Common myeloid progenitor, CD34-positive (primary cell): Measurements from ENCODE around the gene GALNT1.

Source experiments
- CTCF ChIA-PET: fragments of 350-600 bp; sonication (Branson Sonifier 250); formaldehyde crosslinking; loops from one replicate; lab custom pipeline; 2021; ENCODE audit warnings: antibody characterized with exemption; lab: Charles Lee
- POLR2A ChIA-PET: fragments of 350-600 bp; sonication (Branson Sonifier 250); formaldehyde crosslinking; loops from one replicate; lab custom pipeline; 2021; ENCODE audit warnings: antibody characterized with exemption; lab: Charles Lee
- DNase-seq, 3 donors: peaks; one replicate each; pipeline versions ENCODE4 v3.0.0 to v3.0.0-alpha.2; 2013
- H3K27ac ChIP-seq, 2 experiments: 1 replicate in 1 of 2; 2 replicates in 1 of 2; pipeline ENCODE4 v1.7.0; 2013; ENCODE audit warnings: inconsistent platforms in 2 of 2, low read length in 2 of 2, mild to moderate bottlenecking in 2 of 2, low read depth in 1 of 2, moderate library complexity in 1 of 2; ENCODE audit not compliant: severe bottlenecking in 2 of 2, insufficient read depth in 1 of 2, poor library complexity in 1 of 2
- H3K27me3 ChIP-seq, 5 experiments: replicated peaks in 2 of 5; 1 replicate in 3 of 5; 2 replicates in 2 of 5; pipeline versions ENCODE4 v1.6.1 to v1.7.0; 2013; ENCODE audit warnings: low read length in 4 of 5, mild to moderate bottlenecking in 2 of 5, moderate library complexity in 2 of 5, inconsistent platforms in 1 of 5; ENCODE audit not compliant: insufficient read depth in 5 of 5, control insufficient read depth in 4 of 5
- H3K36me3 ChIP-seq, 4 experiments: 1 replicate in 2 of 4; 2 replicates in 2 of 4; pipeline versions ENCODE4 v1.6.1 to v1.7.0; 2013; ENCODE audit warnings: low read length in 3 of 4, control low read depth in 1 of 4, mild to moderate bottlenecking in 1 of 4; ENCODE audit not compliant: control insufficient read depth in 4 of 4, insufficient read depth in 4 of 4
- H3K4me1 ChIP-seq, 4 experiments: 1 replicate in 3 of 4; 2 replicates in 1 of 4; pipeline versions ENCODE4 v1.6.1 to v1.7.1; 2013; ENCODE audit warnings: low read length in 3 of 4, mild to moderate bottlenecking in 3 of 4, control low read depth in 1 of 4, inconsistent platforms in 1 of 4, moderate library complexity in 1 of 4; ENCODE audit not compliant: control insufficient read depth in 4 of 4, insufficient read depth in 4 of 4; ENCODE audit errors: control extremely low read depth in 1 of 4
- H3K4me3 ChIP-seq, 7 experiments: 1 replicate in 4 of 7; 2 replicates in 3 of 7; pipeline versions ENCODE4 v1.5.1 to v1.7.0; 2013; ENCODE audit warnings: mild to moderate bottlenecking in 7 of 7, low read length in 6 of 7, moderate library complexity in 6 of 7, inconsistent platforms in 2 of 7, low read depth in 2 of 7, control low read depth in 1 of 7; ENCODE audit not compliant: insufficient read depth in 4 of 7, control insufficient read depth in 1 of 7; ENCODE audit errors: extremely low read depth in 1 of 7
- H3K9me3 ChIP-seq, 5 experiments: 1 replicate in 4 of 5; 2 replicates in 1 of 5; pipeline versions ENCODE4 v1.6.1 to v1.7.1; 2013; ENCODE audit warnings: low read length in 4 of 5, mild to moderate bottlenecking in 2 of 5, inconsistent platforms in 1 of 5, low read depth in 1 of 5, moderate library complexity in 1 of 5; ENCODE audit not compliant: control insufficient read depth in 4 of 5, insufficient read depth in 2 of 5; ENCODE audit errors: control extremely low read depth in 1 of 5
- WGBS: methylation state at CpG from one replicate; pipeline ENCODE4 v1.1.5; 2013; ENCODE audit not compliant: insufficient coverage; 5-methylcytosine and 5-hydroxymethylcytosine counted together

The GALNT1 gene

DNA sequence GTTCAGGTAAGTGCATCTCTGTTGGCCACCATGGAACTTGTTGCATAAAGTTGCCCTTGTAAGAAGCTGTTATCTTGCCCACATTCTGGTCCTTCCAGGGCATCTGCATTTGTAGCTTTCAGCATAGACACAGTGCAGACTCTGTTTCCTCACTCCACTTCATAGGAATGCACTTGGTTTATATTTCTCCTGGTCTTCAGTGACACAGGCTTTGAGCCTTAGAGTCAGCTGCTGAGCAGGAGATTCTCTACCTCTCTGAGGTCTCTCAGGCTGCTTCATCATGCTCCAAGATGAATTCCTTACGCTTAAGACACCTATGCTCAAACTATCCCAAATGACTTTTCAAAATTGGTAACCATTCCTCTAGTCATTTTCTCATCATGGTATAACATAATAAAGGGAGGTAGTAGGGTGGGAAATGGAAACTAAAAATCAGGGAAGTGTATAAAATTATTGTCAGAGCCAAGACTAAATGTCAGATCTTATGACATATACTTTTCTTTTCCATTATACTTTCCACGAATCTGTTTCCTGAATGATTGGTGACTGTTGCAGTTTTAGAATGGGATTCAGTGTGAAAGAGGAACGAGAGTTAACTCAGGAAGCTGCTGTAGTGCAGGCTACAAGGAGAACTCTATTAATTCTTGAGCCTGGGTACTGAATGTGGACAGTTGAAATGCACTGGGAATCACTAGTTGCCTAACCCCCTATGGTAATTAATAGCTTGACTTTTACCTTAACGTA is 72.0 kb downstream of the GALNT1 start:
- H3K4me3 ChIP-seq: no peak overlapping the region
- H3K36me3 ChIP-seq: peaks cover 0 to 18% (median 7%) of the 10 kb centered on the region in 4 experiments
- peaks cover 0 to 9% (median 7%) of the 10 kb centered on the region in 5 experiments for H3K9me3 ChIP-seq
- CTCF ChIA-PET: no interaction called here
- no peaks in the 10 kb centered on the region for H3K27me3 ChIP-seq
- POLR2A ChIA-PET: no interaction called here
- no peak overlapping the region for H3K27ac ChIP-seq
- WGBS: 0% methylated on average over 1 of the region's 4 CpGs
- peaks cover 0 to 9% (median 5%) of the 10 kb centered on the region in 4 experiments for H3K4me1 ChIP-seq
- peak in 2 of 3 donors; percentile 7 to 20 for DNase-seq

DNA sequence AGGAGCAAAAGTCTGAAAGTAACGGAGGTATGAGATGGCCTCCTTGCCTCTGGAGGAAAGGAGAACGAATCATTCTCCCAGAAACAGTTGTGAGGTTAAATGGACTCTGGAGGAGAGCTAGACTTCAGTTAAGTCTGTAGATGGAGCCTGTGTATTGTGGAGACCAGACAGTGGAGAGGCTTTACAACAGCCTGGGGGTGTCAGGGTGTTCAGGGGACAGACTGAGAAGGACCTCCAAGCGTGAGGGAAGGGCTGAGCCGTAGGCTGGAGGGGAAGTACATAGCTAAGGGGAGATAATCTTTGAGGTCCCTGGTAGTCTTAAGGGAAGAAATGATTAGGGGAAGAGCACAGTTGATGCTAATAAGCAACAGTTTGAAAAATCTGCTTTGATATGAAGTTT is 76.6 kb downstream of the GALNT1 start:
- Histone ChIP-seq H3K4me3 (no peak overlapping the region), H3K9me3 (no peaks in the 10 kb centered on the region), H3K27me3 (no peaks in the 10 kb centered on the region), H3K27ac (no peak overlapping the region), H3K4me1 (peaks cover 0 to 9% (median 5%) of the 10 kb centered on the region in 4 experiments), H3K36me3 (peaks cover 2 to 15% (median 4%) of the 10 kb centered on the region in 4 experiments)
- CTCF ChIA-PET: interaction anchor here (1.0 kb wide), 1 partner anchor 85 kb away, joined by 3 read pairs; no protein-coding TSS in a partner anchor
- DNase-seq: peak in 2 of 3 donors; percentile 22 to 40
- POLR2A ChIA-PET: no interaction called here
- WGBS: 84% methylated on average over 4 of the region's 4 CpGs

DNA sequence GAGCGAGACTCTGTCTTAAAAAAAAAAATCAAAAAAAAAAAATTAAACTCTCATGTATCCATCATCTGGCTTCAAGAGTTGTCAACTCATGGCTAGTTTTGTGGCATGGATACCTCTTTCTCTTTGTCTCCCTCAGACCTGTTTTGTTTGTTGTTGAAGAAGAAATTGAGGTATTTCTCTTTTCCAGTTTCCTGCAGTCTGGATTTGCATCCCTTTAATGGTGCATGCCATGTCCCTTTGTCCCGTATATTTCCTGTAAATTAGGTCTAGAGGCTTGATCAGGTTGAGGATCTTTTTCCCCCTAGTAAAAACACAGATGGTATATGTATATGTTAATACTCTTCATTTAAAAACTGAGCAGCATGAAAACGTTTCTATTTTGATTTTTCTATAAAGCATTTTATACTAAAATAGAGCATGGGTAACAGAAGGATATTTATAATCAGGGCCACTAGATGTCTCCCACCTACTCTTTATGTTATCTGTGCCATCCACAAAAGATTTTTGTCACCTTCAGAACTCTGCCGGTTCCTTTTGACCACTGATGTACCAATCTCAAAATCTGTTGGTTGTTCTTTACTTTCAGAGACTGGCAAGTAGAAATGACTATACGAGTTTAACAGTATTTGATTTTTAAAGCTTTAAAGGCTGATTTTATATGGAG is 80.1 kb downstream of the GALNT1 start:
- no peaks in the 10 kb centered on the region for H3K4me1 ChIP-seq
- no peak overlapping the region for H3K27ac ChIP-seq
- WGBS: no CpG with 5 or more reads among the region's 5 CpGs
- H3K4me3 ChIP-seq: no peak overlapping the region
- ChIA-PET CTCF (interaction anchor here (0.8 to 1.0 kb wide), 4 partner anchors 14 to 166 kb away, joined by 3 to 6 read pairs (median 3); no protein-coding TSS in a partner anchor), POLR2A (no interaction called here)
- DNase-seq: peak; percentile 7 to 28 (median 21)
- peaks cover 0 to 2% (median 0%) of the 10 kb centered on the region in 5 experiments for H3K9me3 ChIP-seq
- H3K36me3 ChIP-seq: peaks cover 9 to 30% (median 22%) of the 10 kb centered on the region in 4 experiments
- H3K27me3 ChIP-seq: no peaks in the 10 kb centered on the region

DNA sequence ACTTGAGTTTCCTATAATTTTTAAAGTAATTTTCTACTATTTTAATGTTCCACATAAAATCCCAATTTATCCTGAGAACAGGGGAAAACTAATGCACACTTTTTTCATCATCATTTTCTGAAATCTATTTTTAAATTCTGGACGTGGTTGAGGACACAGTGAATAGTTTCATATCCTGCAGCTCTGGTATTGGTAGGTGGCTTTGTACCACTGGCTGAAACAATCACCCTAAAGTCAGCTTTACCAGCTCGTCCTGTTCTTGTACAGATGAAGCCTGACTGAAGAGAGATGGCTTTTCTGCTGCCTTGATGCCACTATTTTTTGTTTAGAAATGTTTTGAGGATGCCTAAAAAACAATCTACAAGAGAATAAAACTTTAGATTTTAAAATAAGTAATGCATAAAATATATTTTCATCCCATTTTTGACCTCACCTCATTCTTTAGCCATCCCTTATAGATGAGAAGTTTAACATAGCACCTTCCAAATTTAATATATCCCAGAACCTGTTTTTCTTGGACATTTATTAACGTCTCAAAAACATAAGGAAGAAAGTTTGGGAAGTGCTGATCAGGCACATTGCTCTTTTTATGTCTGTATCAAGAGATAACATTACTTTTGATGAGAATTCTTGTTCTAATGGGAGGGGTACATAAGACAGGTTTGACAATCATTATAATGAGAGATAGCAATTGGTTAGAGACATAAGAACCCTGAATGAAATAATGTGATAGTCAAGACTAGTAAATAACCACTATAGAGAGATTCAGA is 80.9 kb downstream of the GALNT1 start:
- no peaks in the 10 kb centered on the region for H3K27me3 ChIP-seq
- H3K4me1 ChIP-seq: no peaks in the 10 kb centered on the region
- H3K9me3 ChIP-seq: peaks cover 0 to 7% (median 2%) of the 10 kb centered on the region in 5 experiments
- DNase-seq: no peak
- no CpG with 5 or more reads among the region's 3 CpGs for WGBS
- H3K4me3 ChIP-seq: no peak overlapping the region
- ChIA-PET CTCF (interaction anchor here (0.8 to 1.0 kb wide), 4 partner anchors 13 to 167 kb away, joined by 3 to 6 read pairs (median 3); no protein-coding TSS in a partner anchor), POLR2A (no interaction called here)
- H3K36me3 ChIP-seq: peaks cover 12 to 32% (median 23%) of the 10 kb centered on the region in 4 experiments
- H3K27ac ChIP-seq: no peak overlapping the region

DNA sequence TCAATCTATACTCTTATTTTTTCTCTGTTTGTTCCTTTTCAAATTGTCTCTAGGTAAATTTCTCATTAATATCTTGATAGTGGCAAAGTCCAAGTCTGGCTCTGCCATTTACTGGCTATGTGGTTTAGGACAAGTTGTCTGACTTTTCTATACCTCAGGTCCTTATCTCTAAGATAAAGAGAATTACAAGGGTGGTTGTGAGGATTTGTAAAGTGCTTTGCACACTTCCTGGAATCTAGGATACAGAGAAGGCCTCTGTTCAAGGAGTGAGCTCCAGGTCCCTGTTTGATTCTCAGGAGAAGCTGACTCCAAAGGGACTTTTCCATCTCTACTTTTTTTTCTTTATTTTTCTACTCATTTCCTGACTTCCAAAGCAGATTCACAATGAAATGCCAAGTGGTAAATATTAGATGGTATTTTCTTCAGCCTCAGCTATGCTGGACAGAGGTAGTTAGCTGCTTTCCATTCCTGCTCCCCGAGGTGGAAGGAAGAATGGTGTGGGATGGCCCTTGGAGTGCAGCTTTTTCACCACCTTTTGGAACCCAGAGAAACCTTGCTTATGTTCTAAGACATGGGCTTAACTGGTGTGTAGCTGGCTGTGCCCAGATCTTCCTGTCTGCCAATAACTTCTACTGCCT is 90.5 kb downstream of the GALNT1 start:
- Histone ChIP-seq H3K9me3 (peaks cover 0 to 2% (median 0%) of the 10 kb centered on the region in 5 experiments), H3K4me3 (no peak overlapping the region), H3K27ac (no peak overlapping the region), H3K36me3 (peaks cover 6 to 13% (median 10%) of the 10 kb centered on the region in 4 experiments), H3K27me3 (no peaks in the 10 kb centered on the region), H3K4me1 (peaks cover 0 to 2% (median 0%) of the 10 kb centered on the region in 4 experiments)
- POLR2A ChIA-PET: no interaction called here
- WGBS: 71% methylated on average over 1 of the region's 1 CpG
- CTCF ChIA-PET: no interaction called here
- DNase-seq: no peak

DNA sequence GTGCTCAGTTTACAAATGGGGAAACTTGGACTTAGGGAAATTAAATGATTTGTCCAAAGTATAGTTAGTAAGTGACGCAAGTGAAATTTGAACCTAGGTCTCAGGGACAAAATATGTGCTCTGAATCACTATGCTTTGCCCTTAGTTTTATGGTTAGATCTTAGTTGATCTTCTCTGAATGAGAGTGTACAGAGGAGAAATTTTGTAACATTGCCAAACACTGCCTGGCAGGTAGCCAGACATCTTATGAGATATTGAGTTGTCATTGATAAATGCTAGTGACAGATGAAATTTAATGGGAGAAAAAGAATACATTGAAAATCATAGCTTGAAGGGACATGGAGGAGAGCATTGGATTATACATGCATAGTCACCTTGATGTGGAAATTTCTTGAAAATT is 91.4 kb downstream of the GALNT1 start:
- CTCF ChIA-PET: no interaction called here
- H3K9me3 ChIP-seq: no peaks in the 10 kb centered on the region
- no peak for DNase-seq
- no peaks in the 10 kb centered on the region for H3K27me3 ChIP-seq
- no CpG with 5 or more reads among the region's 1 CpG for WGBS
- H3K4me3 ChIP-seq: no peak overlapping the region
- POLR2A ChIA-PET: no interaction called here
- H3K36me3 ChIP-seq: peaks cover 4 to 10% (median 7%) of the 10 kb centered on the region in 4 experiments
- H3K4me1 ChIP-seq: peaks cover 0 to 2% (median 0%) of the 10 kb centered on the region in 4 experiments
- H3K27ac ChIP-seq: no peak overlapping the region
